HepG2 (cell line): ENCODE results near the gene CRTC2. TPM values are rescaled to one million over a fixed set of nuclear protein-coding genes. Genes with fewer than 3 reads are reported as not detected.

Experiments used
- CSRNP1 ChIP-seq: sonication (generic); formaldehyde crosslinking; IDR thresholded peaks from 2 replicates; pipeline ENCODE4 v1.8.1; 2023; ENCODE audit warnings: mild to moderate bottlenecking, missing genetic modification reagents
- HES4 ChIP-seq: sonication (generic); formaldehyde crosslinking; IDR thresholded peaks from 2 replicates; pipeline ENCODE4 v1.9.0; 2021; ENCODE audit warnings: mild to moderate bottlenecking, missing genetic modification reagents, borderline replicate concordance
- HNF1A ChIP-seq, 2 experiments: sonication (generic) in 1 of 2; formaldehyde crosslinking in 1 of 2; IDR thresholded peaks; 2 replicates each; pipeline versions ENCODE4 v1.4.0 to v1.6.1; 2016 to 2020; ENCODE audit warnings: borderline replicate concordance in 1 of 2, low read depth in 1 of 2, mild to moderate bottlenecking in 1 of 2, missing genetic modification reagents in 1 of 2
- HNRNPK ChIP-seq: fragments of 200-400 bp; formaldehyde crosslinking; IDR thresholded peaks from 2 replicates; pipeline ENCODE4 v1.6.1; 2018; ENCODE audit warnings: low read length, low read depth, moderate library complexity, mild to moderate bottlenecking; ENCODE audit not compliant: poor library complexity, severe bottlenecking
- SNAPC4 ChIP-seq: sonication (generic); formaldehyde crosslinking; IDR thresholded peaks from 2 replicates; pipeline ENCODE4 v1.4.0; 2020; ENCODE audit warnings: mild to moderate bottlenecking, missing genetic modification reagents
- TFAP4 ChIP-seq: sonication (generic); IDR thresholded peaks from 2 replicates; pipeline ENCODE4 v1.6.1; 2016; ENCODE audit warnings: low read depth, borderline replicate concordance
- ZBTB21 ChIP-seq: sonication (generic); formaldehyde crosslinking; IDR thresholded peaks from 2 replicates; pipeline ENCODE4 v1.4.0; 2020; ENCODE audit warnings: missing genetic modification reagents
- ZFP1 ChIP-seq: IDR thresholded peaks from 2 replicates; pipeline ENCODE4 v1.6.1; 2016
- ZNF362 ChIP-seq: sonication (generic); formaldehyde crosslinking; IDR thresholded peaks from 2 replicates; pipeline ENCODE4 v1.4.0; 2020; ENCODE audit warnings: missing genetic modification reagents, mild to moderate bottlenecking, borderline replicate concordance
- ZNF556 ChIP-seq: sonication (generic); formaldehyde crosslinking; IDR thresholded peaks from 2 replicates; pipeline ENCODE4 v1.4.0; 2020; ENCODE audit warnings: mild to moderate bottlenecking, missing genetic modification reagents, borderline replicate concordance
- ZNF597 ChIP-seq: sonication (generic); formaldehyde crosslinking; IDR thresholded peaks from 2 replicates; pipeline ENCODE4 v1.5.0; 2020; ENCODE audit warnings: missing genetic modification reagents
- polyA plus RNA-seq, 8 experiments: library from polyadenylated mRNA; depleted of rRNA in 3 of 8; stranded (reverse) in 7 of 8; unstranded in 1 of 8; fragments of >200 nt; fragmentation: Illumina TruSeq in 4 of 8; extraction: Trizol in 4 of 8; gene quantifications; 2 replicates each; pipeline versions ENCODE4 v1.2.1 to v1.2.3, GENCODE V29; 2011 to 2016; ENCODE audit warnings: low read depth in 4 of 8, missing spikeins in 1 of 8, mixed read lengths in 1 of 8; ENCODE audit not compliant: insufficient read depth in 1 of 8
- total RNA-seq, 5 experiments: library from RNA; depleted of rRNA; stranded (reverse); fragments of >200 nt; fragmentation: Illumina TruSeq; extraction: Trizol; gene quantifications; 2 replicates each; pipeline ENCODE4 v1.2.3, GENCODE V29; 2016; ENCODE audit warnings: low read depth in 1 of 5

Gene CRTC2
- total and polyA plus RNA-seq, 2 of the 13 experiments (the other 11 are each of a cell fraction or from before 2014, with no cell fraction given): 6.1 to 26.7 TPM

GRCh38 chr1:153977250-153978240 is 19.1 kb upstream of the CRTC2 start, which contains the start of gene JTB (continued):
- TF ChIP-seq ZNF362: 0 out of 2 replicates have a peak, but pooled peaks have one; percentile 12
- peak; percentile 70; the same call in 1 of the 2 replicates for TF ChIP-seq ZNF556
- TF ChIP-seq CSRNP1: no peak
- TF ChIP-seq HNRNPK: no peak
- TF ChIP-seq HES4 (CRISPR knock-in tag): peak; percentile 37
- 0 out of 2 replicates have a peak, but pooled peaks have one; percentile 26 for TF ChIP-seq ZFP1
- no peak for TF ChIP-seq ZBTB21 (CRISPR knock-in tag)
- TF ChIP-seq HNF1A (IDR thresholded peaks at IDR 0.05; ENCODE audit: low read depth): no peak
- no peak; the same call in 1 of the 2 replicates for TF ChIP-seq HNF1A (CRISPR knock-in tag; IDR thresholded peaks at IDR 0.05; ENCODE audit: borderline replicate concordance)
- 0 out of 2 replicates have a peak, but pooled peaks have one; percentile 33 for TF ChIP-seq SNAPC4 (CRISPR knock-in tag)
- no peak for TF ChIP-seq TFAP4
- TF ChIP-seq ZNF597: no peak
